ENCODE results near the gene DLX2. TPM values are rescaled to one million over a fixed set of nuclear protein-coding genes. Genes with fewer than 3 reads are reported as not detected.
A peak's percentile ranks its signal among the peaks of the same experiment; 100 is the strongest.

DLX2 gene
- total RNA-seq, 1 experiment from 2014 or later, result 0.82 TPM

DNA sequence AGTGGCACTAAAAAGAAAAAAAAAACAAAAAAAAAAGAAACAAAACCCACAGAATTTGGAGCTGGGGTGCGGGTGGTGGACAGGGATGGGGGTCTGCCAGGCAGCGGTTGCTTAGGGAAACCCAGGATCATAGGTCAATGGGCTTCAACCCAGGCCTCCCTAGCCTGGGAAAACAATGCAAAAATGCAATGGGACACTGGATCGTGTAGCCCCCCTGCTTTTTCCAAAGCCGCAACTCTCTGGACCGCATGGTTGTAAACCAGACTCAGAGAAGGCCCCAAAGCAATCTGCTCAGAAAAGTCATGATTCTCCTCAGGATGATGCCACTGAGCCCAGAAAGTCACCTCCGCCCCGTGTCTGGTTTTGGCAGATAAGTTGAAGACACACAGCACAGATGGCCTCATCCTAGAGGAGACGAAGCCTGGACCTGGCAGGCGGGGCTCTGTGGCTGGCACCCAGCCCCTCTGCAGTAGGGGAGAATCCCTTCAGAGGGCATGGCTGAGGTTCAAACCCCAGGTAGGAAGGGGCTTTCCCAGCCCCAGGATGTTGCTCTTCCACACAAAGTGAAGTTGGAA, 5.1 kb downstream of the DLX2 start:
- H3K27me3 ChIP-seq (replicated peaks; ENCODE audit: control insufficient read depth, insufficient read depth, low read length), result 0 out of 2 replicates have a peak, but pooled peaks cover 2% of the 10 kb centered on the region
- no peak overlapping the region for H3K27ac Mint-ChIP-seq (ENCODE audit: unreplicated experiment)
- intact Hi-C loops (cut with micrococcal nuclease; ENCODE audit: unreplicated experiment), result no loop called here

DNA sequence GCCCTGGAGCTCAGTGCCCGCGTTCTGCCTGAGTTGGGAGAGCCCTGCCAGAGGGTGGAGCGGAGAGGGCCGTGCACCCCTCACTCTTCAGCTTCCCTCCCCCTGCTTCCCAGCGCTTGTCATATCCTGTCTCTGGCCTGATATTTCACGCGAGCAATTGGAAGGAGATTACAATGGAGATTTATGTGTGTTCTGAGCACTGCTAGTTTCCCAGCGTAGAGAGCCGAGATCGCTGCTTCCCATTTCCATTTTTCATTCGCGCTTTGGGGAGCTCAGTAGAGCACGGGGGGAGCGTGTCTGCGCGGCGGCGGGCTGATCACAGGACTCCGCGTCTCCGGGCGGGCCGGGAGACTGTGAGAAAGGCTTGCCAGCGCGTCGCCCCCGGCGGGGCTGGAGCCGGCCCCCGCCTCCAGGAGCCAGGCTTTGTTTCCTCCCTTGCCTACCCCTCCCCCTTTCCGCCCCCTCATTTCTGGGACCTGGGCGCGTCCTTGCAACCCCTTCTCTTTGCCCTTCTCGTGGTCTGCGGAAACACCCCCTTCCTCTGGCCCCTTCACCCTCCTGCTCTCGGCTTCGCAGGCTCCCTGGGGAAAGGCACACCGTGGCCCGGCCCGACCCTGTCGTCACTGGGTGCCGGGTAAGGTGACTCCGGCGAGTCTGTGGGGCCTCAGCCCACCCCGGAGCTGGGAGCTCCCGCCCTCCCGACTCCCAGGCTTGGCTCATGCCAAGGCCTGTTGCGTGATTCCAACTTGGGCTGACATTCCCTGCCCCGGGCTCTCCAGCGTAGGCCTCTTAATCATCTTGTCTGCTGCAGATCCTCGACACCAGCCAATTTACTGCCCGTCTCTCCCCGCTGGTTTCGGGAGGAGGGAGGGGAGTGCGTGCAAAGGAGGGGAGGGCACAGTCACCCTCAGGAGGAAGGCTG, 5.8 kb downstream of the DLX2 start:
- peaks cover 13% of the 10 kb centered on the region for H3K4me1 Mint-ChIP-seq (ENCODE audit: low read depth, unreplicated experiment)
- H3K4me3 Mint-ChIP-seq (ENCODE audit: unreplicated experiment), result peak overlapping the region; percentile 71
- Histone ChIP-seq H3K36me3 (ENCODE audit: control insufficient read depth, insufficient read depth, low read length) (no peaks in the 10 kb centered on the region), H3K27me3 (replicated peaks; ENCODE audit: control insufficient read depth, insufficient read depth, low read length) (0 out of 2 replicates have a peak, but pooled peaks cover 2% of the 10 kb centered on the region), H3K4me1 (peaks cover 11% of the 10 kb centered on the region), H3K4me3 (ENCODE audit: low read depth, low read length) (peak overlapping the region; percentile 34), H3K9me3 (no peaks in the 10 kb centered on the region)
- BruUV-seq (replicated peaks), result no TSS peak
- TF ChIP-seq, protein P1, sequence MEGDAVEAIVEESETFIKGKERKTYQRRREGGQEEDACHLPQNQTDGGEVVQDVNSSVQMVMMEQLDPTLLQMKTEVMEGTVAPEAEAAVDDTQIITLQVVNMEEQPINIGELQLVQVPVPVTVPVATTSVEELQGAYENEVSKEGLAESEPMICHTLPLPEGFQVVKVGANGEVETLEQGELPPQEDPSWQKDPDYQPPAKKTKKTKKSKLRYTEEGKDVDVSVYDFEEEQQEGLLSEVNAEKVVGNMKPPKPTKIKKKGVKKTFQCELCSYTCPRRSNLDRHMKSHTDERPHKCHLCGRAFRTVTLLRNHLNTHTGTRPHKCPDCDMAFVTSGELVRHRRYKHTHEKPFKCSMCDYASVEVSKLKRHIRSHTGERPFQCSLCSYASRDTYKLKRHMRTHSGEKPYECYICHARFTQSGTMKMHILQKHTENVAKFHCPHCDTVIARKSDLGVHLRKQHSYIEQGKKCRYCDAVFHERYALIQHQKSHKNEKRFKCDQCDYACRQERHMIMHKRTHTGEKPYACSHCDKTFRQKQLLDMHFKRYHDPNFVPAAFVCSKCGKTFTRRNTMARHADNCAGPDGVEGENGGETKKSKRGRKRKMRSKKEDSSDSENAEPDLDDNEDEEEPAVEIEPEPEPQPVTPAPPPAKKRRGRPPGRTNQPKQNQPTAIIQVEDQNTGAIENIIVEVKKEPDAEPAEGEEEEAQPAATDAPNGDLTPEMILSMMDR (IDR thresholded peaks at IDR 0.05; ENCODE audit: insufficient read depth in 1 of 2, low read depth in 1 of 2, low read length in 1 of 2, severe bottlenecking in 1 of 2, unreplicated experiment in 1 of 2), result no peak
- no peaks in the 10 kb centered on the region for H3K9me3 Mint-ChIP-seq (ENCODE audit: unreplicated experiment)
- ChIA-PET CTCF (interaction anchor here (0.6 to 1.3 kb wide), 2 partner anchors 11 to 330 kb away, joined by 3 to 4 read pairs; no protein-coding TSS in a partner anchor), POLR2A (no interaction called here)
- H3K27ac Mint-ChIP-seq (ENCODE audit: unreplicated experiment), result no peak overlapping the region
- H3K36me3 Mint-ChIP-seq (ENCODE audit: insufficient read depth, unreplicated experiment), result peaks cover 13% of the 10 kb centered on the region
- DNase-seq, result peak in 1 of 2 experiments; percentile 44
- H3K27me3 Mint-ChIP-seq (ENCODE audit: insufficient read depth, unreplicated experiment), result peaks cover 10% of the 10 kb centered on the region
- intact Hi-C loops (cut with micrococcal nuclease; ENCODE audit: unreplicated experiment), result no loop called here

More for the DNA sequence above, 5.1 kb downstream of the DLX2 start:
- H3K36me3 Mint-ChIP-seq (ENCODE audit: insufficient read depth, unreplicated experiment), result peaks cover 20% of the 10 kb centered on the region
- H3K27me3 Mint-ChIP-seq (ENCODE audit: insufficient read depth, unreplicated experiment), result peaks cover 8% of the 10 kb centered on the region
- peaks cover 13% of the 10 kb centered on the region for H3K4me1 Mint-ChIP-seq (ENCODE audit: low read depth, unreplicated experiment)
- no peaks in the 10 kb centered on the region for H3K9me3 Mint-ChIP-seq (ENCODE audit: unreplicated experiment)
- peak overlapping the region; percentile 71 for H3K4me3 Mint-ChIP-seq (ENCODE audit: unreplicated experiment)
- POLR2A ChIA-PET, result no interaction called here
- H3K4me1 ChIP-seq, result peaks cover 11% of the 10 kb centered on the region
- CTCF ChIA-PET, result interaction anchor here (0.6 to 2.0 kb wide), 2 partner anchors 13 to 329 kb away, joined by 4 to 11 read pairs; partner anchors contain the start of gene DLX1
- TF ChIP-seq, protein P1 (IDR thresholded peaks at IDR 0.05; ENCODE audit: insufficient read depth in 1 of 2, low read depth in 1 of 2, low read length in 1 of 2, severe bottlenecking in 1 of 2, unreplicated experiment in 1 of 2), result no peak
- no peak for DNase-seq
- H3K9me3 ChIP-seq, result no peaks in the 10 kb centered on the region
- BruUV-seq (replicated peaks), result no TSS peak
- no peak overlapping the region; the same call in 1 of the 2 replicates for H3K4me3 ChIP-seq (ENCODE audit: low read depth, low read length)
- H3K36me3 ChIP-seq (ENCODE audit: control insufficient read depth, insufficient read depth, low read length), result no peaks in the 10 kb centered on the region

DNA sequence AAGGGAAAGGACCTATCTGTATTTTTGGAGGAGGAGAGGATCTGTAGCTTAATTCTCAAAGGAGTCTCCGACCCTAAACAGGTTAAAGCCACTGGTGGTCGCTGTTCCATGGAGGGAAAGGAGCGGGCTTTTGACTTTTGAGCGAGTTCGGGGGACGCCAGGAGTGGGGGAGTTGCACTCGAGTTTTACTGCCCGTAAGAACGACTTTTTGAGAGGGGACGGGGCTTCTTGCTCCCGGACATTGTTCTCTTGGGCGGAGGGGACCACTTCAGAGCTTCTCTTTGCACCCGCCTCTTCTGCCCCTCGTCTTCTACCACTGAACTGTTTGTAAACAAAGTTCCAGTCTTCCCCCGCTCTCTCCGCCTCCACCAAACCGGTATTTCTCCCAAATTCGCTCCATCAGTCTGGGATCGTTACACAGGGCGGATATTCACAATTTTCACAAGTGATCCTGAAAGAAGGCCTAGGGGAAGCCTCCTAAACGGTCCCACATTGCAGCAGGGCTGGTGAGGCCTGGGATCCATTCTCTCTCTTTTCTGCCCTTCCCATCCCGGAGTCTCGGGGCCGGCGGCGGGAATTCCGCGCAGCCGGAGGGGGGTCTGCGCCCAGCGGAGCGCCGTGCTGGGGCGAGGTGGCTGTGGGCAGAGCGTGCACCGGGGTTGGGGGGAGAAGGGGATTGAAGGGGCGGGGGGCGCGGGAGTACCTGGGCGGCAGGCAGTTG, 6.6 kb downstream of the DLX2 start:
- Histone ChIP-seq H3K27me3 (replicated peaks; ENCODE audit: control insufficient read depth, insufficient read depth, low read length) (0 out of 2 replicates have a peak, but pooled peaks cover 2% of the 10 kb centered on the region), H3K4me3 (ENCODE audit: low read depth, low read length) (peak overlapping the region; percentile 34)
- H3K27me3 Mint-ChIP-seq (ENCODE audit: insufficient read depth, unreplicated experiment), result peaks cover 10% of the 10 kb centered on the region

More for the DNA sequence above, 6.6 kb downstream of the DLX2 start:
- Histone ChIP-seq H3K36me3 (ENCODE audit: control insufficient read depth, insufficient read depth, low read length) (no peaks in the 10 kb centered on the region), H3K4me1 (peaks cover 11% of the 10 kb centered on the region), H3K9me3 (no peaks in the 10 kb centered on the region)
- ChIA-PET POLR2A (no interaction called here), CTCF (interaction anchor here (0.9 to 1.3 kb wide), 2 partner anchors 10 to 11 kb away, joined by 3 to 9 read pairs; partner anchors contain the start of gene DLX1)
- TF ChIP-seq, protein P1 (IDR thresholded peaks at IDR 0.05; ENCODE audit: insufficient read depth in 1 of 2, low read depth in 1 of 2, low read length in 1 of 2, severe bottlenecking in 1 of 2, unreplicated experiment in 1 of 2), result no peak
- no peak overlapping the region for H3K27ac Mint-ChIP-seq (ENCODE audit: unreplicated experiment)
- peaks cover 13% of the 10 kb centered on the region for H3K4me1 Mint-ChIP-seq (ENCODE audit: low read depth, unreplicated experiment)
- BruUV-seq (replicated peaks), result no TSS peak
- H3K9me3 Mint-ChIP-seq (ENCODE audit: unreplicated experiment), result no peaks in the 10 kb centered on the region
- H3K36me3 Mint-ChIP-seq (ENCODE audit: insufficient read depth, unreplicated experiment), result peaks cover 13% of the 10 kb centered on the region
- no peak for DNase-seq
- peak overlapping the region; percentile 71 for H3K4me3 Mint-ChIP-seq (ENCODE audit: unreplicated experiment)
- intact Hi-C loops (cut with micrococcal nuclease; ENCODE audit: unreplicated experiment), result loop anchor here (1.0 kb wide), 1 partner anchor 11 kb away; the partner anchor contains the start of gene DLX1
